D341Med (cell line): ENCODE results near the gene BTC.
"Not testable (repeated sequence)": the region's sequence is repeated elsewhere in the genome, so short reads cannot be mapped to it uniquely, and the experiment has no call there.

ENCODE experiments used
- DNase-seq: peaks from one replicate; pipeline ENCODE4 v3.0.0; 2012; ENCODE audit warnings: low spot score

The BTC gene, protein sequence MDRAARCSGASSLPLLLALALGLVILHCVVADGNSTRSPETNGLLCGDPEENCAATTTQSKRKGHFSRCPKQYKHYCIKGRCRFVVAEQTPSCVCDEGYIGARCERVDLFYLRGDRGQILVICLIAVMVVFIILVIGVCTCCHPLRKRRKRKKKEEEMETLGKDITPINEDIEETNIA

DNA sequence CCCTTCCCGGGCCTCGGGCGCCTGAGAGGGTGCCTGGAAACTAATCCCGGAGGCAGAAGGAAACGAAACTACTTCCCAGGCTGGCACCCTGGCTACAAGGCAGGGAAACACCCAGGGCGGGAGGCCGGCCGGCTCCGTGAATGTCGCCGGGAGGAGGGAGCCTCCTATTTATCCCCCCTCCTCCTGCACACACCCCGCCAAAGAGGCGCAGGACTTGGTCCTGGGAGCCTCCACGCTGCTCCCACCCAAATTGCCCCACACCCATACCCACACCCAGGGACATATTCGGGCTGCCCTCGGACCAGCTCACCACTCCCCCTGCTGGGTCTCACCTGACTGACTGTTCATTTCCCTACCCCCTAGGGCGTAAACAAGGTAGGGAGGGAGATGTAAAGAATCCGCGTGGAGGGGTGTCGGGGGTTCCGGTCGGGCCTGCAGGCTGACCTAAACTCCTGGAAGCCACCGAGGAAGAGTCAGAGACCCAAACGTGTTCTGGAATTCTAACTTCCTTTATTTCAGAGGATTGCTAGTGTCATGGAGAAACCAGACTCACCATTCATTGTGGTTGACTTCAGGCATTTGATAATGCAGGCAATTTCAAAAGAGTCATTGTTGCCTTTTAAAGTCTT, at the start of gene BTC:
TSS of gene BTC (minus strand) at position 142 of the 629 bp plus-strand sequence. CDS start 198 bp downstream, outside the sequence.
- DNase-seq = peak; percentile 71

DNA sequence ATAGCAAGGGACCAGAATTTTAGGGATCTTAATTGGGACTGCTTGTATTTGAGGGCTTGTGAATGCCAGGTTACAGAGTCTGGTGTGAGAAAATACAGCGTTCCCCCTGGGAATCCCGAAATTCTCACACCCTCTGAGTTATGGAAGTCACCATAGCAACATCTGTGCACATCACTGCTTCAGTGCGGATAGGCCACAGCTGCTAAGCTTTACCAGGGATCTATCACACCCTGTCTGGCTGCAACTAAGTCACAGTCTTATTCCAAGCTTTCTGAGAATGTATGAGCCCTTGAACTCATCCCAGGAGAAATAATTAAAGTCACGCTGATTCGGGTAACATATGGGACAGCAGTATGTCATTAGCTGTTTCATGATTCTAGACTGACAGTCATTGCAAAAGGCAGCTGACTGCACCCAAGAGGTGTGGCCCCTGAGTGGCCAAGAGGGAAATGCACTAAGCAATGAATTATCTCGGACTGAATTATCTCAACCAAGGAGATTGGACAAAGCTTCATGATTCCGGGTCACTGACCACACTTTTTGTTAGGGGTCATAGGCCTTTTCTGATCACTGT, 46.7 kb upstream of the BTC start:
- peak; percentile 52 for DNase-seq

DNA sequence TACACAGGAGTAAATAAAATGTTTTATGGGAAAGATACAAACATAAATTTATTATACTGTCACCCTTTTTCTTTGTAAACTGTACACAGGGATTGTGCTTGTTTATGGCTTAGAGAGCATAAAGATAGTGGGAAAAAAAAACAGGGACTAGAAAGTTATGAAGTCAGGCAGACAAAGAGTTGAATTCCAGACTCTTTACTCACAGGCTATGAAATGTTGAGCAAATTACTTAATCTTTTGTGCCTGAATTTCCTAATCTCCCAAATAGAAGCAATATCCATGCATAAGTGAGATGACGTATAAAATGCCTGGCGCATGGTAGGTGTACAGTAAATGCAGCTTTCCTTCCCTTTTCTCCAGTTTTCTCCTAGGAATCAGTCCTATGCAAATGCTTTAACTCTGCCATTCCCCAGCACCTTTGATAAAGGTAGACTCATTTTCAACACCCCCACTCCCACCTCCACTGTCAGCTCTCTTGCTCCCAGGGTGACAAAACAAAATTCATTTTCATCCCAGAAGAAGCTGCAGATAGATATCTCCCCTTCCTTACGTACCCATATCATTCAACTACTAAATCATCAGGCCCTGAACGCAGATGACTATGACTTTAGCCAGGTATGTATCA, 44.5 kb upstream of the BTC start:
- no peak for DNase-seq

DNA sequence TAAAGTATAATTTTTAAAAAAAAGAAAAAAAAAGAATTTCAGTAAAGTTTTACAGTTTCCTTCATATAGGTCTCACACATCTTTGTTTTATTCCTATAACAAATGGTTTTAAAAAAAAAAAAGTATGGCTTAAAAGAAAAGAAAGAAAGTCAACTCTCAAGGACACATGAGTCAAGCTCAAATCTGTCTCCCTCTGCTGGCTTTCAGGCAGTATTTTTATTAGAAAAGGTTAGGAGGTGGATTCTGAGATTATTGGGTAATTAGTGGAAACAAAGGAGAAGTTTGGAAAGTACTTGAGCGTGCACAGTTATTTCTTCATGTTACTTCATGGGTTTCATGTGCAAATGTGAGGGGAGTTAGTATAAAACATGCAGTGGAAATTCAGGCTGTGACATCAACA, 36.6 kb upstream of the BTC start:
- DNase-seq = no peak

DNA sequence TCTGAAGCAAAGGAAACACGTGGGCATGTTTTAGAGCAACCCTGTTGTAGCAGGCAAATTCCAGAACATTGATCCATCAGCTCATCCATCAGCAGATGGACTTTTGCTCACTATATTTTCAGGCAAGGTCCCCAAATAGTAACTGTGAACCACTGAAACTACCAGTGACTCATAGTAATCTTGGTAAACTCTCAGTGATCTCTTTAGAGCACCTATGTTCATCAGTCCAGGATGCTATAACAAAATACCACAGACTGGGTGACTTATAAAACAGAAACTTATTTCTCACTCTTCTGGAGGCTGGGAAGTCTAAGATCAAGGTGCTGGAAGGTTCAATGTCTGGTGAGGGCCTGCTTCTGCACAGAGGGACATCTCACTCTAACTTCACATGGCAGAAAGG, 28.9 kb upstream of the BTC start:
- no peak for DNase-seq

DNA sequence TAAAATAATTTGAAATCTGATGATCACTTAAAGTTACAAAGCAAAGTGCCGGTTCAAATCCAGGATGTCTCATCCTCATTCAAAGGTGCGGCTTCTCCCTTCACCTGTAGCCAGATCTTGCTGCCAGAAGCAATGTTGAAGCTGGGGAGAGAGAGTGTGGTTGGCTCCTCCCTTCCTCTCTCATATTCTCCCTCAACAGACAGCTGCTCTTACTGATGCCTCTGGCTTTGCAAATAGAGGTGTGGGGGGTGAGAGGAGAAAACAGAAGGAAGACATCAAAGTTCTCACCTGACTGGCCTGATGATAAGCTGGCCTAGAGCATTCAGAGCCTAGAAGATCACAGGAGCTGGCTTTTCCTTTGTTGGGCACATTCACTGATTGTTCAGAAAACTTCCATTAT, 28.3 kb upstream of the BTC start:
- DNase-seq = no peak

DNA sequence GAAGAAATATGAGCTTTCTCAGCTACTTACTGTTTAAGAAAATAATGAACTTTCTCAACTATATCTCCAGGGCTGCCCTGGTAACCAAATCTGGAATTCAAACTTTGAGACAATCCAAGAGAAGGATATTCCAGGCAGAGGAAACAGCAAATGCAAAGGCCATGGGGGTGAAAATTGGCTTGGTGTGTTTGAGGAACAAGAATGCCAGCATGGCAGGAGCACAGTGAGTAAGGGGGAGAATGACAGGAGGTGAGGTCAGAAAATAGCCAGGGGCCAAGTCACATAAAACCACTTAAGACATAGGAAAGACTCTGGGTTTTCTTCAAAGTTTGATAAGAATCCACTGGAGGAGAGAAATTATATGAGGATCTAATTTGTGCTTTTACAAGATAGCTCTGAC, 27.2 kb upstream of the BTC start:
- DNase-seq = no peak

DNA sequence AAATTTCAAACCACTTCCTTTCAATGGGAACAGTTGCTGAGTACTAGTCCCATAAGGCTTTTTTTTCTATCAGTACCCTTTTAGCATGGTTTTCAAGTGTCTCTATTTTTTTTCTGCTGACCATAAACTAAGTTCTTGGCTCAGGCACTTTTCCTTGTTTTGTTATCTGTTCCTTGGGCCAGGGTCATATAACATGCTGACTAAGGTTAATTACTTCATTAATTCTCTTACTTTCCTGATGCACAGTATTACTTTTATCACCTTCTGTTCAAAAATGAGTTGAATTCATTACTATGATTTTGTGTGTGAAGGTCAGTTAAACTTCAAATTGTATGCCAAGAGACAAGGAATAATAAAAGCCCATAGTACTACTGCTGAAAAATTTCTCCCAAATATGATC, 19.7 kb upstream of the BTC start:
- no peak for DNase-seq

DNA sequence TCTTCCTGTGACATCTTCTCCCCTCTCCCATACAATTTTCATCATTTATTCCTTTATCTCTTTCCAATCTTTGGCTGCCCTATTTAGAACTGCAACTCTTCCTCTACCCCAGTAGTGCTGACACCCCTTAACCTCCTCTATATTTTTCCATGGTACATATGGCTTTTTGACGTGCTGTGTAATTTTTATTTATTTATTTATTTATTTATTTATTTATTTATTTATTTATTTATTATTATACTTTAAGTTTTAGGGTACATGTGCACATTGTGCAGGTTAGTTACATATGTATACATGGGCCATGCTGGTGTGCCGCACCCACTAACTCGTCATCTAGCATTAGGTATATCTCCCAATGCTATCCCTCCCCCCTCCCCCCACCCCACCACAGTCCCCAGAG, 17.7 kb upstream of the BTC start:
- DNase-seq = not testable (repeated sequence)

DNA sequence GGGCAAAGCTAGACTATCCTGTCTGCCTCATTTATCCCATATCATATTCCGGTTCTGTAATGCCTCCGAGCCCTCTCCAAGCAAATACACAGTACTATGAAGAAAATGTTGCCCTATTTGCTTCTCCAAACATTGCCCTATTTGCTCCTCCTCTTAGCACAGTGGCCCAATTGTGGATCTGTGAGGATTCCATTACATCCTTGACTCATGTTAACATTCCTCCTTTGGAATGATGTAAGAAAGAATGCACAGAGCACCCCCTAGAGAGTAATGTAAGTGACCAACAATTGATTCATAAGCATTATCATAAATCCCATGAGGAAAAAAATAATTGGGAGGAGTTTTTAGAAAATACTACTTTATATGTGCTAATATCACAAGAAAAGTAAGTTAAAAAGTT, 11.3 kb upstream of the BTC start:
- no peak for DNase-seq

DNA sequence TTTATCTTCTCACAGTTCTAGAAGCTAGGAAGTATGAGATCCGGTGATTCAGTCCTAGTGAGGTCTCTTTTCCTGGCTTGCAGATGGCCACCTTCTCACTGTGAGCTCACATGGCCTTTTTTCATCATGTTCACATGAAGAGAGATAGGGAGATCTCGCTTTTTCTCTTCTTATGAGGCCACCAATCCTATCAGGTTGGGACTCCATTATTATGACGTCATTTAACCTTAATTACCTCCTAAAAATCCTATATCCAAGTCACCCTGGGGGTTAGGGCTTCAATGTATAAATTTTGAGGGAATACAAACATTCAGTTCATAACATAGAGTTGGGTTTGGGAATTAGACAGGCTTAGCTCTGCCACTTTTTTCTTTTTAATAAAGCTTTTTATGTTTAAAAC, 6.0 kb upstream of the BTC start:
- DNase-seq = no peak

DNA sequence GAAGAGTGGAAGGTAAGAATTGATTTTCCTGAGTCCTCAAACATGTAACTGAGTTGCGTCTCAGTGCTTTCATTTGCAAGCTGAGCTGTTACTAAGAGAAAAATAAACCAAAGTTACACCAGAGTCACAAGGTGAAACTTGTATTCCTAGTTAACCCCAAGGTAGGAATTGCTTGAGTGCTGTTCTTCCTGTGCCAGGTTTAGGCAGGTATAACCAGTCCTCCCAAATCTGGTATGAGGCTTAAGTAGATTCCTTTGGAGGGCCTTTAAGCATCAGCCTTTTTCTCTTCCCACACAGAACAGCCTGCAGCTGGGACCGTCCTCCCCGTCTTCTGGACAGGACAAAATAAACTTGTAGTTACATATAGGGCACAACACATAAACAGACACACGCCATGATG, 2.3 kb upstream of the BTC start:
- DNase-seq = no peak

DNA sequence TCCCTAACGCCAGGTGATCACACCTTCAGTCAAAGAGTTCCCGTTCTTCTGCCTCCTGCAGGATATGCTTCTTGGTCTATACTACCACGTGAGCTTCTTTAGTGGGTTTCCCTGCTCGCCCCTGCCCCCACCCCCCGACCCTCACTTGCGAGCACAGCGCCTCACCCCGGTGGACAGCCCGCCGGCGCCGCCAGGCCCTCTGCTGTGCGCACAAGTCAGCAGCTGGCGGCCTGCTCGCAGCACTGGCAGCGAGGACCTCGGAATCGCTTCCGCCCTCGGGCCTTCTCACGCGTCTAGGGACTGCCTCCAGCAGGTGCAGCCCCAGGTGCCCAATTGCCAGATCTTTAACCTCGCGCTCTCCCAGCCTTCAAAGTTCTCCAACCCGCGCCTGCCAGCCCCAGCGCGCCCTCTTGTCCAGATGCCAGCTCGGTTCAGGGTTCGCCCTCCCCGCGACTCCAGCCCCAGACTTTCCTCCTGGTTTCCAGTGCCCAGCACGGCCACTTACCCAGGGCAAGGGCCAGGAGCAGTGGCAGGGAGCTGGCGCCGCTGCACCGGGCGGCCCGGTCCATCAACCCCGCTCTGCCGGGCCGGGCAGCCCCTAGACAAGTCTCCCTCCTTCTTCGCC, 454 bp downstream of the BTC start:
- peak; percentile 84 for DNase-seq

DNA sequence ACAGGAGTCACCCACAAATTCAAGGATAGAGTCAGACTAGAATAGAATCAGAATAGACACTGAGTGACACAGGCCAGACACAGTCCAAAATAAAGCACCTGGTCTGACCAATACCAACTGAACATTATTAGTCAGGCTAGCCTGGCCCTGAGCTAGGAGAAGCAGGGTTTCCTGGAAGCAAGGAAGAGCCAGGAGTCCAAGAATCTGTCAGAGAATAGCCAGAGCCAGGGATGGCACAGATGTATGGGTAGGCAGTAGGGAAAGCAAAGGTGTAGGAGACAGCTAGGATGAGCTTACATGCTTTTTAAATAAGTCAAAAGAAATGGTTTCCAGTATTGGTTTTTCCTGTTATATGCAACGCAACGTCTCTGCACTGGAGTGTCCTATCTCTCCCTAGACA, 3.7 kb downstream of the BTC start:
- no peak for DNase-seq

DNA sequence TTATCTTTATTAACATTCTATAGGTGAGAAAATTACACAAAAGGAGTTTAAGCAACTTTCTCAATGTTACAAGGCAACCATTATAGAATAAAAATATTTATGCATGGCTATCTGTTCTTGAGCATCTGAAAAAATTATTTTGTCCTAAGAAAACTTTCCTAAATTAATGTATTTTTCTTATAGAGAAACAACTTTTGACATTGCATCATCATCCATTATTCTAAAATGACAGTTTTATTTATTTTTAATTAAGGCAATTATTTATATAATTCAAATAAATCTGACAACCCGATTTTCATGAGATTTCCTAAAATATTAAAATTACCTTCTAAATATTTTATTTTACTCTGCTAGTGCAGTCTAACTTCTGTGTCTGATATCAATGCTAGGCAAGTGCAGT, 4.8 kb downstream of the BTC start:
- no peak for DNase-seq

DNA sequence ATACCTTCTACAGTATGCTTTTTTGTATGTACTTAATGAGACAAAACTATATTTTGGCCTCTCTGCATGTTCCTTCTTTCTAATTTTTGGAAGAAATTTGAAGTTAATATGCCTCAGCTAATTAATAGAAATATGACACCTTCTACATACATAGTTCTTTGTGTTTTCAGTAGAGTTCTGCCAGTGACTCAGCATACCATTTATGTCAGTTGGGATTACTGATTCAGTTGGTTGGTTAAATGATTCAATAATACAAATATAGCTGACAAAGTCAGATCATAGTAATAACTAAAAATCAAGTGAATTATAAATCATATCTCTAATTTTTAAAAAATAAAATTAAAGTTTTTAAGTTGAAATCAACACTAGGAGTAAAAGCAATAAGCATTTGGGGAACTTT, 16.8 kb downstream of the BTC start:
- DNase-seq = no peak

DNA sequence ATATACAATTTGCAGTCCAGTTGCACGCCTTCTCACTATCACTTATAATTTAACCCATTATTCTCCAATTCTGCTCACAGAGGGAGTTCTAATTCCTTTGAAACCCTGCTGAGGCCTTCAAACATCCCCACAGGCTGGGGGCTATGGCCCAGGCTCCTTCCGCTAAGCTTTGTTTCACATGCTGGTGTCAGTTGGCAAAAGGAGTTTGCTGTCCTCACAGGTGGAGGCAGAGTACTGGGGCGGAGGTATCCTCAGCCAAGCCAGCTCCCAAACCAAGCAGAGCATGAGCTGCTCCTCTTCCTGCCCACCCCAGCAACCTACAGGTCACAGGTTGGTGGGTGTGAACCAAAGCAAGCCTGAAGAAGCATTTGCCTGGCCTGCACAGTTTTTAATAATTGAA, 21.5 kb downstream of the BTC start:
- no peak for DNase-seq

DNA sequence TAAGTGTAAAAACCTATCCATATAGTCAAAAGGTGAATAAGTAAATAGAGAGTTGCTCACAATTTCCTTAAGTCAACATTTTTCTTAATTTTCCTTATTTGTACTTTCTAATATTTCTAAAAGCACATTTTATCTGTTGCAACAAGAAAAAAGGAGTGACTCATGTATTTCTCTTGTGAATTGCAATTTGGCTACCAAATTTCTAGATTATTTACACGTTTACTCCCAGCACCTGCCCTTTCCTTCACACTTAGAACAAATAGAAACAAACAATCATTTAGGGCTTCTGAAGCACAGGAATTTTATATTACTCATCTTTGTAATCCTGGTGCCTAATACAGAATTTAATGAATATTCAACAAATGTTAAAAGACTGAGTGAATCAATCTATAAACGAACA, 22.2 kb downstream of the BTC start:
- no peak for DNase-seq

DNA sequence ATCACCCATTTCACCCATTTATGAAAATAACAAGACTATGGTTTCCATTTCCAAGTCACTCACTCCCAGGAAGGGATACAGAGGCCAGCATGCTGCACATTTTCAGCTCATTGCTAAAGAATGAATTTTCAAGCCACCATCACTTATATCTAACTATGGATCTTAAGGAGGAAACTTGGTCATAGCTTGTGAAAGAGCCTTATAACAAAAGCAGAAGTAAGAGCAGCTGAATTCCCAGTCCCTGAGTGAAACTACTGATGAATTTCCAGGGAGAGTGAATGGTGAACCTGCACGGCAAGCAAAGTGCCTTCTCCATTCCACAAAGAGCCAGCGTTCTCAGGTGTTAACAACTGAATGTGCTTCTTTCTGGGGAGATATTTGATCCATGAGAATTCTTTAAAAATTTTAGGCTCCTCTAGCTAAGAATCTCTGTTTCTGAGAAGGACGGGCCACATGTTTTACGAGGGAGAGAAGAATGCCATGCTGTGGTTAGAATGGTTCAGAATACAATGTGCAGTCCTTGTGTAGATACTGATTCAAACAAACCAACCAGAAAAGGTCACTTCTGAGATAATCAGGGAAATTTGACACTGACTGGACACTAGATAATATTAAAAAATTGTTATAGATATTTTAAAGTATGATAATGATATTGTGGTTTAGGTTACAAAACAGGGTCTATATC, 24.0 kb downstream of the BTC start:
- no peak for DNase-seq

DNA sequence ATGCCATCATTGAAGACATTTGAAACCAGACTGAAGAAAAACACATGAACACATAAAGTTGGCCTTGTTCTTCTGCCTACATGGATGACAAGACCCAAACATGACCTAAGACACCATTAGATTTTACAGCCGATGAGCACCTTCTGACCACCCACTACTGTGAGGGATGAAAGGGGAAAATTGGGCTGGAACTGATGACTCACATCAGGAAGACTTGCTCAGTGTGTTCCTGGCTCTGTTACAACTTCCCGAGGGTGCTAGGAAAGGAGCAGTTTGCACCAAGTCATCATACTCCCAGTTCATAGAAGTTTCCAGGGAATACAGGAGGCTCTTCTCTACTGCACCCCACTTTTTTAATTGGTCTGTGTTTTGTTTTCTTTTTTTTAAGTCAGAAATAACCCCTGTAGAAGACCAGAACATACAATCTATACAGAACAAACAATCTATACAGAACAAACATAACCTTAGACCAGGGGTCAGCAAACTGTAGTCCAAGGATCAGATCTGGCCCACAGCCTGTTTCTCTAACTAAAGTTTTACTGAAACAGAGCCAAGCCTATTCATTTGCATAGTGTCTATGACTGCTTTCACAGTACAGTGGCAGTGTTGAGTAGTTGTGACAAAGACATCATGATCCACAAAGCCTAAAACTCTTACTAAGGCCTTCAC, 25.3 kb downstream of the BTC start:
- no peak for DNase-seq

DNA sequence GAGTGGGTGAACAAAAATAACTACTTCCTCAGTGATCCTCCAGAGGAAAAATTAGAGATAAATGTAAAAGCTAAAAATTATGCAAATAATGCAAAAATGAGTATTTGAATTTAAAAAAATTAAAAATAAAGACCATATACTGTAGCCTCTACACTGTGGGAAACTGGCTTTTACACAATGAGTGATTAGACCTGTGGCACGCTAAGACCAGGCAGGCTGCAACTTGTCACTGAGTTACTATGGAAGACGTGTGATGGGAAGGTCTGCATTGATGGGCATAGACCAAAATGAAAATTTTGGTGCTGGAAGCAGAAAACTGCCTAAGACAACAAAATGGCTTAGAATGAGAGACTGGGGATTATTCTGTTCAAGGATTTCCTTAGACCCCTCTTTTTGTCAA, 30.2 kb downstream of the BTC start:
- no peak for DNase-seq

DNA sequence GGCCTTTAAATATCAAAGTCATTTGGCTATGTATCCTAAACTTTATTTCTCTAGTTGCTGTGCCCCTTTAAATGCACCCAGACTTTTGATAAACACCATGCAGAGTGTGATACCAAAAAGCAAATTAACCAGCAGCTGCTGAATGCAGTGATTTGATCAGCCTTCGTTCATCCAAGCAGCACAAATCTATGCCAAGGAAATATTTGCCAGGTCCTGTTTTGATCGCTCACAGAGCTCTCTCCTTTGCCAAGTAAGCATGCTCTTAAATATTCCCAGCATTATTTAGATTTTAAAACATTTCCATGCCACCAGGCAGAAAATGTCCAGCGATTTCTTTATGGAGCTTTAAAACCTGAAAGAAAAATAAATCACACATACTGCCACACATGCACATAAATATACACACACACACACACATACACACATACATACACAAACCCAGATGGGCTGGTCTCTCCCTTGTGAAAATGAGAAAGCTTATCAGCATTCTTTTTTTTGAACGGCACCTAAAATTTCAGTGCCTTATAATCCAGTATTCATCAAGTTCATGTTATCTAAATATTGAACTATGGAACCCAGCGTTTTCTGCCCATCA, 35.7 kb downstream of the BTC start:
- DNase-seq = peak; percentile 45
